GM18520 (cell line): Measurements from ENCODE around the gene DNAH17.
"Not testable (repeated sequence)": the region's sequence is repeated elsewhere in the genome, so short reads cannot be mapped to it uniquely, and the experiment has no call there.

ENCODE experiments used
- ATAC-seq: cut with Tn5 transposase; IDR thresholded peaks from one replicate; pipeline ENCODE4 v1.9.1; 2021; ENCODE audit not compliant: unreplicated experiment

Gene DNAH17

GRCh38 chr17:78526231-78527025 is 50.8 kb downstream of the DNAH17 start:
- ATAC-seq: no peak

- ATAC-seq: no peak
Measured at GRCh38 chr17:78525511-78526160, 51.6 kb downstream of the DNAH17 start.

- ATAC-seq: no peak
Measured at GRCh38 chr17:78524870-78525510, 52.2 kb downstream of the DNAH17 start.

GRCh38 chr17:78523934-78524655 is 53.1 kb downstream of the DNAH17 start:
- ATAC-seq: no peak

GRCh38 chr17:78522031-78522809 is 55.0 kb downstream of the DNAH17 start:
- ATAC-seq: no peak

- no peak for ATAC-seq
Measured at GRCh38 chr17:78517421-78517820, 59.8 kb downstream of the DNAH17 start.

GRCh38 chr17:78515480-78515879 is 61.7 kb downstream of the DNAH17 start:
- ATAC-seq: no peak

GRCh38 chr17:78514521-78514920 is 62.7 kb downstream of the DNAH17 start:
- no peak for ATAC-seq

GRCh38 chr17:78512976-78513375 is 64.2 kb downstream of the DNAH17 start:
- ATAC-seq: no peak

- ATAC-seq: no peak
Measured at GRCh38 chr17:78510141-78511075, 66.8 kb downstream of the DNAH17 start.

- no peak for ATAC-seq
Measured at GRCh38 chr17:78507526-78507925, 69.7 kb downstream of the DNAH17 start.

GRCh38 chr17:78506454-78507309 is 70.5 kb downstream of the DNAH17 start:
- ATAC-seq: no peak

- ATAC-seq: no peak
Measured at GRCh38 chr17:78504156-78504925, 72.9 kb downstream of the DNAH17 start.

GRCh38 chr17:78503388-78503787 is 73.8 kb downstream of the DNAH17 start:
- ATAC-seq: not testable (repeated sequence)

- no peak for ATAC-seq
Measured at GRCh38 chr17:78502611-78503148, 74.5 kb downstream of the DNAH17 start.

- no peak for ATAC-seq
Measured at GRCh38 chr17:78501241-78502036, 75.8 kb downstream of the DNAH17 start.

GRCh38 chr17:78500806-78501205 is 76.4 kb downstream of the DNAH17 start:
- ATAC-seq: no peak
